Right lobe of liver (tissue), 6 donors: ENCODE data around the gene NR3C2. TPM values are rescaled to one million over a fixed set of nuclear protein-coding genes. Genes with fewer than 3 reads are reported as not detected.

Experiments
- ATAC-seq, 4 donors: fragments of 200-7000 bp; cut with Tn5 transposase; one replicate each; pipeline ENCODE4 v1.9.1; 2020; ENCODE audit warnings: mild to moderate bottlenecking in 4 of 4, moderate library complexity in 4 of 4
- DNase-seq, 3 donors: peaks; one replicate each; pipeline ENCODE4 v3.0.0-alpha.2; 2020
- H3K27ac ChIP-seq, 3 donors: fragments of 200-600 bp; one replicate each; pipeline ENCODE4 v1.8.0; 2022
- H3K27me3 ChIP-seq, 2 donors: fragments of 200-600 bp; one replicate each; pipeline ENCODE4 v1.8.0; 2022
- H3K36me3 ChIP-seq, 4 donors: fragments of 200-600 bp; sonication (generic) in 1 of 4; one replicate each; pipeline versions ENCODE4 v1.5.1 to v1.8.0; 2017 to 2022; ENCODE audit warnings: control low read depth in 1 of 4
- H3K4me1 ChIP-seq, 4 donors: fragments of 200-600 bp; sonication (generic) in 1 of 4; one replicate each; pipeline versions ENCODE4 v1.5.1 to v1.8.0; 2017 to 2022; ENCODE audit warnings: control low read depth in 1 of 4
- H3K4me3 ChIP-seq, 3 donors: fragments of 200-600 bp; one replicate each; pipeline ENCODE4 v1.8.0; 2022
- H3K9me3 ChIP-seq, 4 donors: fragments of 200-600 bp; sonication (generic) in 1 of 4; one replicate each; pipeline versions ENCODE4 v1.5.1 to v1.8.0; 2017 to 2022; ENCODE audit warnings: control low read depth in 1 of 4
- POLR2A ChIP-seq: fragments of 450-650 bp; IDR thresholded peaks from one replicate; pipeline ENCODE4 v1.6.1; 2017; ENCODE audit warnings: antibody characterized with exemption, mild to moderate bottlenecking
- WGBS: methylation state at CpG from one replicate; pipeline ENCODE4 v1.1.6; 2018; ENCODE audit warnings: low coverage, low lambda C conversion rate; ENCODE audit not compliant: insufficient coverage; ENCODE audit errors: missing lambda C conversion rate; 5-methylcytosine and 5-hydroxymethylcytosine counted together
- intact Hi-C, 2 donors: fragments of 100-400 bp; cut with DNase I; formaldehyde crosslinking; loops; one replicate each; pipeline versions ENCODE4 v1.11.2 to v1.14.1; 2022
- total RNA-seq, 6 experiments: library from RNA; depleted of rRNA in 2 of 6; stranded (reverse); fragments of >200 nt in 2 of 6; fragmentation: NEBNext Ultra II Directional in 3 of 6; extraction: Animal tissue kit (Norgen Biotek cat#: 25700) in 3 of 6; gene quantifications; one replicate each; pipeline versions ENCODE4 v1.1.0 to v1.2.4, GENCODE V29; 2016 to 2023
- TF ChIP-seq, protein P1 (sequence below), 4 donors: fragments of 200-600 bp in 3 of 4; fragments of 450-650 bp in 1 of 4; IDR thresholded peaks; one replicate each; pipeline versions ENCODE4 v1.5.1 to v1.8.0; 2016 to 2022; ENCODE audit warnings: antibody characterized with exemption in 4 of 4, mild to moderate bottlenecking in 2 of 4
- donor health status: DM: no; HTN: yes; CAD: no.
- donor health status: DM: no; HTN: no; CAD: no.
- donor health status: DM: no; HTN: no; CAD: no.
- donor health status: DM: no; HTN: yes; CAD: no.
- donor health status: DM: no; HTN: yes; CAD: no.

The NR3C2 gene
- total RNA-seq, 6 experiments from 2014 or later: 4.8 to 15.9 (median 8.9) TPM

DNA sequence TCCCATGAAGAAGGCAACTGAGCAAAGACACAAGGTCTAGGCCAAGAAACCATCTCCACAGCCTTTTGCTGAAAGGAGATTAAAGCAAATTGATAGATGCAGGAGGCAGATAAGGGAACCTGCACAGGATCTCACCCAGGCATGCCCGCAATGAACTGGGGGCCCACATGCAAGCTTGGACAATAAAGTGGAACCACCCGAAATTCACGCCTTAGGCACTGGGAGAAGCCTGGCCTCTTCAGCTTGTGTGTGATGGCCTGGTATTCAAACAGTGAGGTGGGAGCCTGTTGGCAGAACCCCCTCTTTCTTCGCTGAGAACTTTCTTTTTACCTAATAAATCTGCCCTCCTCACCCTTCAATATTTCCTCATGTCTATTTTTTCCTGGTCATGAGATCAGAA lies 213.2 kb downstream of the NR3C2 start:
- no peak for DNase-seq
- Histone ChIP-seq H3K9me3 (no peaks in the 10 kb centered on the region), H3K4me1 (no peaks in the 10 kb centered on the region), H3K36me3 (no peaks in the 10 kb centered on the region), H3K4me3 (no peak overlapping the region), H3K27ac (no peak overlapping the region), H3K27me3 (no peaks in the 10 kb centered on the region)
- intact Hi-C loops: no loop called here
- WGBS: 71% methylated on average over 2 of the region's 4 CpGs
- no peak for TF ChIP-seq POLR2A
- TF ChIP-seq, protein P1, sequence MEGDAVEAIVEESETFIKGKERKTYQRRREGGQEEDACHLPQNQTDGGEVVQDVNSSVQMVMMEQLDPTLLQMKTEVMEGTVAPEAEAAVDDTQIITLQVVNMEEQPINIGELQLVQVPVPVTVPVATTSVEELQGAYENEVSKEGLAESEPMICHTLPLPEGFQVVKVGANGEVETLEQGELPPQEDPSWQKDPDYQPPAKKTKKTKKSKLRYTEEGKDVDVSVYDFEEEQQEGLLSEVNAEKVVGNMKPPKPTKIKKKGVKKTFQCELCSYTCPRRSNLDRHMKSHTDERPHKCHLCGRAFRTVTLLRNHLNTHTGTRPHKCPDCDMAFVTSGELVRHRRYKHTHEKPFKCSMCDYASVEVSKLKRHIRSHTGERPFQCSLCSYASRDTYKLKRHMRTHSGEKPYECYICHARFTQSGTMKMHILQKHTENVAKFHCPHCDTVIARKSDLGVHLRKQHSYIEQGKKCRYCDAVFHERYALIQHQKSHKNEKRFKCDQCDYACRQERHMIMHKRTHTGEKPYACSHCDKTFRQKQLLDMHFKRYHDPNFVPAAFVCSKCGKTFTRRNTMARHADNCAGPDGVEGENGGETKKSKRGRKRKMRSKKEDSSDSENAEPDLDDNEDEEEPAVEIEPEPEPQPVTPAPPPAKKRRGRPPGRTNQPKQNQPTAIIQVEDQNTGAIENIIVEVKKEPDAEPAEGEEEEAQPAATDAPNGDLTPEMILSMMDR (IDR thresholded peaks at IDR 0.05): no peak
- no peak for ATAC-seq

DNA sequence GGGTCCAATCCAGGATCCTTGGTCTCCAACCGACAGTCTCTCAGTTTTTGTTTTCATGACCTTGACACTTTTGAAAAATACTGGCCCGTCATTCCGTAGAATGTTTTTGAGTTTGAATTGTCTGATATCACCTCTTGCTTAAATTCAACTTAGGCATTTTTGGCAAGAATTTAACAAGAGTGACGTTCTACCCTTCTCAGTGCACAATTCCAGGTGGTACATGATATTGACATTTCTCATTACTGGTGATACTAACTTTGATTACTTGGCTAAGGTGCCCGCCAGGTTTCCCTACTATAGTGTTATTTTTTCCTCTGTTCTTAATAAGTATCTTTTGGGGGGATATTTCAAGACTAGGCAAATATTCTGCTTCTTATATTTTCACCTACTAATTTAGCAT lies 215.1 kb downstream of the NR3C2 start:
- H3K36me3 ChIP-seq: no peaks in the 10 kb centered on the region
- no peaks in the 10 kb centered on the region for H3K27me3 ChIP-seq
- no peaks in the 10 kb centered on the region for H3K4me1 ChIP-seq
- WGBS: 63% methylated on average over 5 of the region's 5 CpGs
- H3K9me3 ChIP-seq: no peaks in the 10 kb centered on the region
- no peak overlapping the region for H3K27ac ChIP-seq
- H3K4me3 ChIP-seq: no peak overlapping the region
- TF ChIP-seq, protein P1 (IDR thresholded peaks at IDR 0.05): no peak
- TF ChIP-seq POLR2A: no peak
- intact Hi-C loops: no loop called here
- ATAC-seq: peak in 1 of 4 donors; percentile 43
- DNase-seq: no peak

DNA sequence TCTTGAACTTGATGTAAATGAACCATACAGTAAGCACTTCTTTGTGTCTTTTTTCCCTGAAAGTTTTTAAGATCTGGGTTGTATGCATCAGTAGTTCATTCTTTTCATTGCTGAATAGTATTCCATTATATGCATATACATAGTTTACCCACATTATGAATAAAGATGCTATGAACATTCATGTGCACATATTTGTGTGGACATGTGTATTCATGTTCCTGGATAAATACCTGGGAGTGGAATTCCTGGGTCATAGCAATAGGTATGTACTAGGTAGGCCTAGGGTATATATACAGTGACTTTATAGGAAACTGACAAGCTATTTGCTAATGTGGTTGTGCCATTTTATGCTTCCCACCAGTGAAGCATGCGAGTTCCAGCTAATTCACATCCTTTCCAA lies 215.9 kb downstream of the NR3C2 start:
- Histone ChIP-seq H3K36me3 (no peaks in the 10 kb centered on the region), H3K4me3 (no peak overlapping the region), H3K9me3 (no peaks in the 10 kb centered on the region), H3K27ac (no peak overlapping the region), H3K27me3 (no peaks in the 10 kb centered on the region), H3K4me1 (no peaks in the 10 kb centered on the region)
- TF ChIP-seq POLR2A: no peak
- TF ChIP-seq, protein P1 (IDR thresholded peaks at IDR 0.05): no peak
- no peak for ATAC-seq
- WGBS: 100% methylated on average over 1 of the region's 1 CpG
- intact Hi-C loops: no loop called here
- no peak for DNase-seq

DNA sequence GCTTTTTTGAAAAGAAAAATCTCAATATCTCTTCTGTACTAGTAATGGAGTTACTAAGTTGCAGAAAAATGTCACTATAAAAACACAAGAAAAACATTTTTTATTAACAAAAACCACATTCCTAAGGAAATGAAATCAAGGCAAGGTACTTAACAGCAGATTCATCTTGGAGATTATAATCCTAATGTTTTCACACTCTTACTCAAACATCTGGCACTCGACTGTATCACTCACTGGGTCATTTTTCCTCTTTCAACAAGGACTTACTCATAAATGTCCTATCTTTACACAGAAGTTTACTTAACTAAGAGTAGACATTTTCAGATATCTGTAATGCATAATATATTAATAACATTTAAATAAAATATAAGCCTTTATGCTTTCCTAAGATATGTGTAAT lies 216.6 kb downstream of the NR3C2 start:
- WGBS: 41% methylated on average over 1 of the region's 1 CpG
- no peaks in the 10 kb centered on the region for H3K9me3 ChIP-seq
- H3K27me3 ChIP-seq: no peaks in the 10 kb centered on the region
- H3K36me3 ChIP-seq: no peaks in the 10 kb centered on the region
- no peaks in the 10 kb centered on the region for H3K4me1 ChIP-seq
- H3K4me3 ChIP-seq: no peak overlapping the region
- no peak overlapping the region for H3K27ac ChIP-seq
- no peak for ATAC-seq
- DNase-seq: no peak
- TF ChIP-seq, protein P1 (IDR thresholded peaks at IDR 0.05): no peak
- TF ChIP-seq POLR2A: no peak
- intact Hi-C loops: no loop called here

DNA sequence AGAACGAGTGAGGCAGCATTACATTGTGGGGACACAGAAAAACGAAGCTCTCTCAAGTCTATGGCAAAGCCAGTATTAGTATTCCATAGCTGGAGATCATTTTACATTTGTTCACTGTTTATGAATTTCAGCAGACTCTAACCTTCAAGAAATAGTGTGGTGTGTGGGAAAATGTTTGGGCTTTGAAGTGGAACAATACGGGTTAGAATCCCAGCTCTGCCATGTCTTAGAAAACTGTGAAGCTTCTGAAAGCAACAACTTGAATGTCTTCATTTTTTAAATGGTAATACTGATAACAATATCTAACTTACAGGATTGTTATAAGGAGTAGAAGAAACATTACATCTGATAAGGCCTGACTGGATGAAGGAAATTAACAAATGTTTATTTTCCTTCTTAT lies 217.7 kb downstream of the NR3C2 start:
- intact Hi-C loops: no loop called here
- H3K27ac ChIP-seq: no peak overlapping the region

More for the DNA sequence above, 217.7 kb downstream of the NR3C2 start:
- no peaks in the 10 kb centered on the region for H3K4me1 ChIP-seq
- no peaks in the 10 kb centered on the region for H3K9me3 ChIP-seq
- no peak overlapping the region for H3K4me3 ChIP-seq
- DNase-seq (no peak), ATAC-seq (no peak)
- TF ChIP-seq POLR2A: no peak
- TF ChIP-seq, protein P1 (IDR thresholded peaks at IDR 0.05): no peak
- H3K36me3 ChIP-seq: no peaks in the 10 kb centered on the region
- WGBS: 46% methylated on average over 3 of the region's 3 CpGs
- no peaks in the 10 kb centered on the region for H3K27me3 ChIP-seq
